Lower leg skin (tissue), 3 donors: ENCODE measurements around the gene IL10RB.

Experiments used
- POLR2A ChIP-seq, 2 donors: fragments of 450-650 bp; IDR thresholded peaks; one replicate each; pipeline ENCODE4 v1.6.1; 2016 to 2017; ENCODE audit warnings: antibody characterized with exemption in 2 of 2, mild to moderate bottlenecking in 1 of 2, moderate library complexity in 1 of 2
- TF ChIP-seq, protein P1 (sequence below), 3 donors: fragments of 450-650 bp; IDR thresholded peaks; one replicate each; pipeline ENCODE4 v1.5.1; 2016; ENCODE audit warnings: antibody characterized with exemption in 3 of 3, mild to moderate bottlenecking in 3 of 3, moderate library complexity in 2 of 3

DNA sequence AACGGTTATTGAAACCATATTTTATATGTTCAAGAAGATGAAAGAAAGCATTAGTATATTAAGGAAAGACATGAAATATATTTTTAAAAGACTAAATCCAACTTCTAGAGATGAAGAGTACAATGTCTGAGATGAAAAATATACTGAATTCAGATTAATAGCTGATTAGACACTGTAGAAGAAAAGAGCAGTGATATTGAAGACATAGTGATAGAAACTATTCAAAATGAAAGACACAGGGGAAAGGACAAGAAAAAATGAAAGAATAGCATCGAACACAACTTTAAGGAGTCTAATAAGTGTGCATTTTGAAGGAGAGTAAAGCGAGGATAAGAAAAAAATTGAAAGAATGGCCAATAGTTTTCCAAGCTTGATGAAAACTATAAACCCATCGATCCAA lies 47.4 kb downstream of the IL10RB start:
- TF ChIP-seq, protein P1, sequence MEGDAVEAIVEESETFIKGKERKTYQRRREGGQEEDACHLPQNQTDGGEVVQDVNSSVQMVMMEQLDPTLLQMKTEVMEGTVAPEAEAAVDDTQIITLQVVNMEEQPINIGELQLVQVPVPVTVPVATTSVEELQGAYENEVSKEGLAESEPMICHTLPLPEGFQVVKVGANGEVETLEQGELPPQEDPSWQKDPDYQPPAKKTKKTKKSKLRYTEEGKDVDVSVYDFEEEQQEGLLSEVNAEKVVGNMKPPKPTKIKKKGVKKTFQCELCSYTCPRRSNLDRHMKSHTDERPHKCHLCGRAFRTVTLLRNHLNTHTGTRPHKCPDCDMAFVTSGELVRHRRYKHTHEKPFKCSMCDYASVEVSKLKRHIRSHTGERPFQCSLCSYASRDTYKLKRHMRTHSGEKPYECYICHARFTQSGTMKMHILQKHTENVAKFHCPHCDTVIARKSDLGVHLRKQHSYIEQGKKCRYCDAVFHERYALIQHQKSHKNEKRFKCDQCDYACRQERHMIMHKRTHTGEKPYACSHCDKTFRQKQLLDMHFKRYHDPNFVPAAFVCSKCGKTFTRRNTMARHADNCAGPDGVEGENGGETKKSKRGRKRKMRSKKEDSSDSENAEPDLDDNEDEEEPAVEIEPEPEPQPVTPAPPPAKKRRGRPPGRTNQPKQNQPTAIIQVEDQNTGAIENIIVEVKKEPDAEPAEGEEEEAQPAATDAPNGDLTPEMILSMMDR (IDR thresholded peaks at IDR 0.05): no peak
- TF ChIP-seq POLR2A (IDR thresholded peaks at IDR 0.05): no peak
